HG03095 (cell line): ENCODE results near the gene TRIO.
A peak's percentile ranks its signal among the peaks of the same experiment; 100 is the strongest.

Source experiments
- ATAC-seq: cut with Tn5 transposase; IDR thresholded peaks from one replicate; pipeline ENCODE4 v1.9.1; 2021; ENCODE audit warnings: moderate library complexity; ENCODE audit not compliant: unreplicated experiment

Gene TRIO

GRCh38 chr5:14443671-14444093 lies 300.5 kb downstream of the TRIO start:
- no peak for ATAC-seq

- ATAC-seq = no peak
These were observed 301.0 kb downstream of the TRIO start for GRCh38 chr5:14444161-14444560.

GRCh38 chr5:14445013-14445412 lies 301.9 kb downstream of the TRIO start:
- no peak for ATAC-seq

DNA sequence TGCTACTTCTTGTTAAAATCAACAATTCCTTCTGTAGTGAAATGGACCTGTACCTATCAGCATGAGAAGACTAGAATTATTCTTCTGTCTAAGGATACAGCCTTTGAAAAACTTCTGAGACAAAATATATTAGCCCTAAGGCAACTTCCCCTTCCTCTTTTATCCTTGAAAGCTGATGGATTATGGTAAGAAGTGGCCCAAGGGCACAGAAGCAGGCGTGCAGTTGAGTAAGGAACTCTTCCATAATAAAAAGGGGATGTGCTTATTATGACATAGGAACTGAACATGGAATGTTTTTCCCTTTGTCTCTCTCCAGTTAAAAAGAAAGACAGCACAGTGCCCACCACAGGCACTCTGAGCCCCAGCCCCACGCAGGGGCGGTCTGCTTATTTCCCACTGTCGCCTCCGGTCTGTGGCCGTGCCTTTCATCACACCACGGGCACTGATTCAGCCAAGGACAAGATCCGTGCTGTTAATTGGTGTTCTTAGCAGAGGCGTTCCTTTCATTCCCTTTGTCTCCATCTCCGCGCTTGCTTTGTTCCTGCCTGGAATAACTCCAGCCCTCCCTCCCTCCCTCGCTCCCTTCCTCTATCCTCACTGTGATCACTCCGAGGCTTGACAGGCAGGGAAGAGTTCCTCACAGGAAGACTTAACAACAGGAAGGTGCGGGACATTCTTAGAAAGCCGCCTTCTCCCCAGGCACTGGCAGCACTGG lies 302.6 kb downstream of the TRIO start:
- no peak for ATAC-seq

DNA sequence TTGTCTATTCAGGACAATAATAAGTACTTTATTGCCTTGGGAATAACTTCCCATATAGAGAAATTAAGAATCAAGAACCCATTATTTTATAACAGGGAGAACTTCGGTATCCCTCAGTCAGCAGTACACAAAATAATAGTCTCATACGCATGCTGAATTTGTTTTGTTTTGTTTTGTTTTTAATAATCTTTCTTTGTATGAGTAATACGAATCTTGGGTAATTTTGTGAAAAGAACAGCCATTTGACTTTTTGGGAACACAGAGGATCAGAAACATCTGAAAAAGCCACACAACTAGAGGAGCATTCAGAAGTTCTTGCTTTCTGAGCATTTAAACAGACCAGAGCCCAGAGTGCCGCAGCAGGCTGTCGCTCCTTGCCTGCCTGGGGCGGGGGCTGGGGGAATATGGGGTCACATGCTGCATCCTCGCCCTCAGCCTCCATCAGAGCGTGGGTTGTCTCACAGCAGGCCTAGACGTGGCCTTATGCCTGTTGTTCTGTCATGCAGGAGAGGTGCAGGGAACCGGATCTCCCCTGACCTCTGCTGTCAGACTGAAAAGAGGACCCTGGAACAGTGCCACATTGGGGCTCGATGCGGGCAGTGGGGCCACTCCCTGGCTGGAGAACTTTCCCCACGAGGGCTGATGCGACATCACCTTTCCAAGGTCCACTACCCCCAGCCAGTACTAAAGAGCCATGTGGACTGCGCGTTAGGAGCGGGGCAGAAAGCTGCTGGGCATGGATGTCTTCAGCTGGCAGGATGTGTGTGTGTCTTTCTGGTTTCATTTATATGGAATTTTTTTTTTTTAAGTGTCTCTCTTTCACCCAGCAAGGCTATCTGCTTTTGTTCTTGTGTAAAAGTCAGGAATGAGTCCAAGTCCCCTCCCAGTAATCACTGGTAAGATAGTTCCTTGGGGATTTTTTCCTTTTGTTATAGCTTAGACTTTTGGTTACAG lies 305.1 kb downstream of the TRIO start:
- ATAC-seq = peak; percentile 62

GRCh38 chr5:14449052-14449661 lies 306.0 kb downstream of the TRIO start:
- ATAC-seq = no peak

DNA sequence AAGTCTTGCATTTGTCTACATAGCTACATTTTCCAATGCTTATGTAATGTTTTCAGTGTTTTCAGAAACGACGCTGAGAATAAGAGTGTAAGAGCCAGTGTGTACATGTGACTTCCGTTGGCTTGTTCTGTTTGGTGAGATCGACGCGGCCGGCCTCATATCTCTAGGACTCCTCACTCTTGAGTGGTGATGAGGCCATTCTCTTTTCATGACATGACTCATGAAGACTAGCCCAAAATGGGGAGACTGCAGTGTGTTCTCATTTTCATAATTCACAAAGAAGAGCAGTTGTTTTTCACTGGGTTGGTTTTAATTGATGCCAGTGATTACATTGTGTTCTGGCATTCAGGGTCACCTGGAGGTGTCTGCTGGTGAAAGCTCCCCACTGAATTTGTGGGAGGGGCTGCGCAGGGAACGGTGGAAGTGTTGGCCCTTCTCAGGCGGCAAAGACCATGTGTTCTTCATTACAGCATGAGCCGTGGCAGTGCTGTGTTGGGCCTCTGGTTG lies 306.9 kb downstream of the TRIO start:
- no peak for ATAC-seq

DNA sequence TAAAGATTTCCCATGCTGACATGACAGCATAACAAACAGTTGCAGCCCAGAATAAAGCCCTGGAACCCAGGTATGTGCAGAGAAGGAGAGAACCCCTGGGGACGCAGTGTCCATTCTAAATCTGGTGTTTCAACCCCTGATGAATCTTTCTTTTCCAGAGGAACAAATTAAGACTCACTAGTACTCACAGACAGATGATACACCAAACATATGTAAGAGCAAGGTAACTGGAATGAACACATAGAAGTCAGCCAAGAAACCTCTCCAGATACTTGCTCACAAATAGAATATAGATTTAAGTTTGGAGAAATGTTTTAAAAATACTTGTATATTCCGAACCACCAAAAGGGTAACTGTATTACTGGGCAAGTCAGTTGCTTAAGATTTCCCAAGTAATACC lies 307.6 kb downstream of the TRIO start:
- ATAC-seq = no peak

DNA sequence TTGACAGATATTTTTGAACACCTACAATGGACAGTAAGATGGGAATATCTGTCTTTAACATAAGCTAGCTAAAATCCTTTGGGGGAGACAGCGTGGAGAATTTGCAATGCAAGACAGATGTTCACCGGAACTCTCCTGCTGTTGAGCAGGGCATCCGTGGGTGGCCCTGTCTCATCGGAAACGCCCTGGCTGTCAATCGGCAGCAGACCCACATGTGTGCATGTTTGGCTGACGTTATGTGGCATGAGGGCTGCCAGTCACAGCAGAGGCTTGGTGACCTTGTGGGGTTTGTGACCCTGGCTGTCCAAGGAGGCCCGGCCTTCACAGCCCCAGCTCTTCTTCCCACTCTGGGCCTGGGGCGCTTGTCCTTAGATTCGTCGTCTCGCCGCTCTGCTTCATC lies 308.7 kb downstream of the TRIO start:
- no peak for ATAC-seq

DNA sequence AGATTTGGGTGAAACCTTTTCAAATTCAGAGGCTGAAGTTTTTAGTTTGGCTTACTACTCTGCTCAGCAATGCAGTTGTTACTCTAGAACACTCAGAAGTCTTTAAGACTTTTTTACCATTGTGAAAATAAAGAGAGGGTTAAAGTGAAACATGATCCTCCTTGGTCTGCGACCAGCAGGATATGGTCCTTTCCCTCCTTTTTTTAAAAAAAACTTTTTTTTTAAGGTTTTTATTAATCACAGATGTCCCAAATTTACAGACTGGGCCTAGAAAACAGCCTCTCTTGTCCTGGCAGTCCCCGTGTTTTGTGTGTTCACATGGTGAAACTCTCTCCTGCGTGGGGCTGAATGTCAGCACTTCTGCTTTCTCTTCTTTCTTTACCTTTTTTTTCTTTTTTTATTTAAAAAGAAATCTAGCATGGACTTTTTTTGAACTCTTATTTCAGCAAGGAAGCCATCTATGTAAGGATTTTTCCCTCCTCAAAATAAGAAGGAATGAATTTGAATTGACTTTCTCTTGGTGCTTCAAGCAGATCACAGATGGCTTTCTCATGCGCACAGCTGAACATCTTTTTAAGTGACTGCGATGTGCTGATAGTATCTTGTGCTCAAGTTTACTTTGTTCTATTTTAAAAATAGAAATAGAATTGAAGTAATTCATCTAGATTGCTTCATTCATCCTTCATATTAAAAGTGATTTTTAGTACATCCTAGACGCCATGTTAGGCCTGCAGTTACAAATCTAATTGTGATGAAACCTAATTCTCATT lies 309.7 kb downstream of the TRIO start:
- no peak for ATAC-seq

GRCh38 chr5:14453481-14453880 lies 310.3 kb downstream of the TRIO start:
- no peak for ATAC-seq

GRCh38 chr5:14455814-14456321 lies 312.7 kb downstream of the TRIO start:
- ATAC-seq = no peak

- no peak for ATAC-seq
These were observed 314.3 kb downstream of the TRIO start for GRCh38 chr5:14457476-14457875.

- ATAC-seq = no peak
These were observed 315.3 kb downstream of the TRIO start for GRCh38 chr5:14458414-14458813.

DNA sequence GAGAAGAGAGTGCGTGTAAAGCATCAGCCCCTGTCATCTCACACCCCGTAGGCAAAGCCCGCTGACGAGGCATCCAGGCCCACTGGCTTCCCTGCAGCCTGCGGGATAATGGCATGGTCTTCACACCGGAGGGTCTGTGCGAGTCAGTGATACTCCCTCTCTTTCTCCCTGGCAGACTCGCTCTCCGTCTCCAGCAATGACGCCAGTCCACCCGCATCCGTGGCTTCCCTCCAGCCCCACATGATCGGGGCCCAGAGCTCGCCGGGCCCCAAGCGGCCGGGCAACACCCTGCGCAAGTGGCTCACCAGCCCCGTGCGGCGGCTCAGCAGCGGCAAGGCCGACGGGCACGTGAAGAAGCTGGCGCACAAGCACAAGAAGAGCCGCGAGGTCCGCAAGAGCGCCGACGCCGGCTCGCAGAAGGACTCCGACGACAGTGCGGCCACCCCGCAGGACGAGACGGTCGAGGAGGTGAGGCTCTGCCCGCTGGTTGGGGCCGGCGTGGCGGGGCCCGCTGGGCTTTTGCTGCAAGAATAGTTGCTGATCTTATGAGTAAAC lies 317.8 kb downstream of the TRIO start:
- ATAC-seq = no peak

- ATAC-seq = no peak
These were observed 319.5 kb downstream of the TRIO start for GRCh38 chr5:14462681-14463080.

DNA sequence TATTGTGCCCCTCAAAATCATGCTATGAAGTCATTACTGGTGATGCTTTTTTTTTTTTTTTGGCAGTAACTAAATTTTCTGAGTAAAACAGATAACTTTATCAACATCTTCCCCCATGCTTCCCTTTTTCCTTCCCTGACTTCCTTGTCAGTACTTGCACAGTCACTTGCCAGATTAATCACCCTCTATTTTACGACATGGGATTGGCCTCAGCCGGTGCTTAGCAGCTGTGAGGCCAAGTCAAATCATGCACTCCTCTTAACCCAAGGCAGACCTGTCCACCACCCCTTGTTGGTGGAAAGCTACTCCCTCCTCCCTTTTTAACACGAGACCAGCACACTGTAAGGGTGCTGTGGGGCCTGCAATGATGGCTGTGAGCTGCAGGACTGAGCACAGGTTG lies 320.5 kb downstream of the TRIO start:
- no peak for ATAC-seq

DNA sequence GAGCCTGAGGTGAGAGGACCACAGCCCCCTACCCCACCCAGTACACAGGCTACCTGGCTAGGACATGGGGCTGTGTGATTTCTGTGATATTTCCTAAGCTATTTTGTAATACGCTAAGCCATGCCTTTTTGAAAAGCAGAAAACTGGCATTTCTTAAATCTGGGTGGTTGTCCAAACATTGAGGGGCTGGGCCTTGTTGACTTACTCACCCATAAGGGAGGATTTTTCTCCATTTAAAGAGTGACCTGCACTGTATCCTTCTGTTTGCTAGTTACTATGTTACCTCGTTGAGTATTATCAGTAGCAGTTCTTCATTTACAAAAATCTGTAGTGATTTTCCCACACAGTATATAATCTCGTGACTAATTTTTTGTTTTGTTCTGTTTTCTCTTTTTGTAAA lies 321.0 kb downstream of the TRIO start:
- ATAC-seq = no peak

DNA sequence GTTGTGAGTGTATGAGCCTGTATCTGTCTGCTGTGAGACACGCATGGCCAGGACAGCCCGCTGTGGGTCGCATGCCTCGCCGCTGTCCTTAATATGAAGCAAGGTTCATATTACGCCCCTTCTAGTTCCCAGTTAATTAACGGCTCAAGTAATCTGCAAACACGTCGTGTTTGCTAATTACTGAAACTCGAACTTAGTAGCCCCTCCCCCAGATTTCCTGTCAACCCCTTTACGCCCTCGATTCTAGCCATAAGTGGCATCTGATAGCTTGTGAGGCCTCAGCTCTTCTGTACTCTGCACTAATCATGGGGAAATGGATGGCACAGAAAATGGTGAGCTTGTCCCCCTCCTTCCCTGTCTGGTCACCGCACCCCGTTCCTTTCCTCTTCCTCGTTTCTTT lies 321.5 kb downstream of the TRIO start:
- ATAC-seq = no peak

- ATAC-seq = no peak
These were observed 322.0 kb downstream of the TRIO start for GRCh38 chr5:14465116-14465515.
